Spinal cord (tissue), 10 donors: ENCODE data around the gene JAM3. TPM values are rescaled to one million over a fixed set of nuclear protein-coding genes. Genes with fewer than 3 reads are reported as not detected.
"Not testable (repeated sequence)": the region's sequence is repeated elsewhere in the genome, so short reads cannot be mapped to it uniquely, and the experiment has no call there.

Experiments
- DNase-seq, 6 donors: peaks; one replicate each; pipeline versions ENCODE4 v3.0.0 to v3.0.0-alpha.2; 2013 to 2015; ENCODE audit warnings: low spot score in 6 of 6, low read depth in 4 of 6
- H3K27ac ChIP-seq: one replicate; pipeline ENCODE4 v1.5.1; 2013; ENCODE audit warnings: low read depth, low read length, control low read depth
- H3K27me3 ChIP-seq: one replicate; pipeline ENCODE4 v1.6.1; 2013; ENCODE audit warnings: low read length; ENCODE audit not compliant: control insufficient read depth, insufficient read depth
- H3K36me3 ChIP-seq: one replicate; pipeline ENCODE4 v1.6.1; 2013; ENCODE audit warnings: low read length; ENCODE audit not compliant: control insufficient read depth, insufficient read depth
- H3K4me1 ChIP-seq: one replicate; pipeline ENCODE4 v1.6.1; 2013; ENCODE audit warnings: low read length; ENCODE audit not compliant: control insufficient read depth, insufficient read depth
- H3K4me3 ChIP-seq: one replicate; pipeline ENCODE4 v1.5.1; 2013; ENCODE audit warnings: low read depth, low read length, control low read depth
- H3K9me3 ChIP-seq: one replicate; pipeline ENCODE4 v1.6.1; 2013; ENCODE audit warnings: low read length; ENCODE audit not compliant: control insufficient read depth, insufficient read depth
- WGBS: methylation state at CpG from one replicate; pipeline ENCODE4 v1.1.5; 2013; ENCODE audit warnings: missing lambda C conversion rate; ENCODE audit not compliant: insufficient coverage; 5-methylcytosine and 5-hydroxymethylcytosine counted together
- polyA plus RNA-seq, 2 donors: library from polyadenylated mRNA; unstranded; fragments of 120-200 nt; gene quantifications; one replicate each; pipeline ENCODE4 v1.2.1, GENCODE V29; 2013; ENCODE audit not compliant: insufficient read length in 2 of 2
- total RNA-seq, 2 donors: library from RNA; depleted of rRNA in 1 of 2; stranded (reverse); fragments of 120-200 nt in 1 of 2; fragments of >200 nt in 1 of 2; gene quantifications; one replicate each; pipeline versions ENCODE4 v1.2.3 to v1.2.4, GENCODE V29; 2013 to 2014
- donor health status: healthy.

JAM3 gene
- total and polyA plus RNA-seq, 4 donors = 57.9 to 221 (median 108) TPM

DNA sequence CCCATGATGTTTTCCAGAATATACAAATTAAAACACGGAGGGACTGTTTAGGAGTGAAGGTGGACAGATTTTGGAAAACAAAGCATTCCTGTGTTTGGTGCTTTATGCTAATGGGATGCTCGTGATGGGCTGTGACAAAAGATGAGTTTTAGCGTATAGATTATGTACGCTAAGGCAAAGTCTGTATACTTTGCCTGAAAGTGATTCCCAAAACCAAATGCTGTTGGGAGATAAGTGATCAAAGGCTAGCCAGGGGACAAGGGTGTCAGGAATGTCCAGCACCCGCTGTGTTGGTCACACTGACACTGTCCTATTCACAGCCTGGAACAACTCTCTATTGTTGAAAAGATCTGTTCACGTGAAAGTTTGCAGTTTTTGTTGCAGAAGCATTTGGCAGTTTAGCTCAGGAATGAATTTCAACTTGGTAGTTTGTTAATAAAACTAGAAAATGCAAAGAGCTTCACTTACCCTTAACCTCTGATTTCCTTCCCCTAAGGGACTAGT lies 1.5 kb downstream of the JAM3 start:
- peaks cover 4% of the 10 kb centered on the region for H3K4me1 ChIP-seq
- DNase-seq = peak in 1 of 6 donors; percentile 34
- H3K27ac ChIP-seq = peak overlapping the region; percentile 90

DNA sequence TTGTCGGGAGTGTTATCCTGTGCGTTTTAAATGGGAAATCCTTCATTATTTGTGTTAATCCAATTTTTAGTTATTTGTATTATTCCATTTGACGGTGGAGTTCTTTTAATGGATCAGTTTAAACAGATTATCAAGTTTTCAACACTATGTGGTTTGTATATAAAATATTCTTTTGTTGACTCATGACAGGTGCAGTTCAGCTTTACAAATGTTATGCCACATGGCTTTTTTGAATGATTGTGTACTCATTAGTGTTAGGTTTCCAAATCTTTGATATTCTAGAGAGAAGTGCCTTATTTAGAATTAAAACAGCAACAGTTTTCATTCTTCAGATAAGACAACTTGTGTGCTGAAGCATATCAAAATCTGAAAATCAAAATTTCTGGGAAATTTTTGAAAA lies 2.4 kb downstream of the JAM3 start:
- H3K4me3 ChIP-seq = no peak overlapping the region

More for the DNA sequence above, 1.5 kb downstream of the JAM3 start:
- H3K27me3 ChIP-seq = peaks cover 3% of the 10 kb centered on the region
- no peaks in the 10 kb centered on the region for H3K9me3 ChIP-seq
- 32% methylated on average over 3 of the region's 6 CpGs for WGBS
- no peaks in the 10 kb centered on the region for H3K36me3 ChIP-seq
- H3K4me3 ChIP-seq = peak overlapping the region; percentile 69

DNA sequence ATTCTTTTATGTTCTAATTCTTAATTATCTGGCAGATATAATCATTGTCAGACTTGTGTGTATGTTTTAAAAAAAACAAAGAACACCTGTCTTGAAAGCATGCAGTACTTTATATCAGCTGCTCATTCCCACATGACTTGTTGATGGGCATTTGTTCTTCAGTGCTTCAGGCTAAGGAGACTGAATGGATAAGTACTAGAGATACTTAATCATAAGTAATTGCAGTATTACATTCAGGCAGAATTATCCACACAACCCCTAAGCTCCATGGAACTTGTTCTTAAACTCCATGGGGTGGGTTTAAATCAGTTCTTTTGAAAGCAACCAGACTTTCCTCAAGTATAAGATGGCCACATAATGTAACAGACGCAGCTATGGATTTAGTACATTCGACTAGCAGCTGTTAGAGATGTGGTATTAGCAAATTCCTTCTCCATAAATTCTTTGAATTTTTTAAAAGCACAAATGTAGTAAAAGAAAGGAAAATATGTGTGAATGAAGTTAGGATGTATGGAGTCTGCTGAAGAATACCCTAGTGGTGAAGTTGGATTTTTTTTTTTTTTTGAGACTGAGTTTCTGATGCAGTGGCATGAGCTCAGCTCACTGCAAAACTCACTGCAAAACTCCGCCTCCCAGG lies 3.0 kb downstream of the JAM3 start:
- Histone ChIP-seq H3K27ac (no peak overlapping the region), H3K4me3 (no peak overlapping the region), H3K36me3 (no peaks in the 10 kb centered on the region), H3K9me3 (no peaks in the 10 kb centered on the region), H3K4me1 (peaks cover 4% of the 10 kb centered on the region), H3K27me3 (peaks cover 3% of the 10 kb centered on the region)
- no peak for DNase-seq
- WGBS = no CpG with 5 or more reads among the region's 3 CpGs

More for the DNA sequence above, 2.4 kb downstream of the JAM3 start:
- H3K4me1 ChIP-seq = peaks cover 4% of the 10 kb centered on the region
- H3K27me3 ChIP-seq = peaks cover 3% of the 10 kb centered on the region
- no peak overlapping the region for H3K27ac ChIP-seq
- H3K36me3 ChIP-seq = no peaks in the 10 kb centered on the region
- no peaks in the 10 kb centered on the region for H3K9me3 ChIP-seq
- WGBS = no CpG with 5 or more reads among the region's 3 CpGs
- no peak for DNase-seq

GRCh38 chr11:134072844-134073243 lies 4.0 kb downstream of the JAM3 start:
- Histone ChIP-seq H3K4me1 (peaks cover 4% of the 10 kb centered on the region), H3K9me3 (no peaks in the 10 kb centered on the region), H3K4me3 (no peak overlapping the region), H3K36me3 (no peaks in the 10 kb centered on the region), H3K27ac (no peak overlapping the region), H3K27me3 (no peaks in the 10 kb centered on the region)
- DNase-seq = peak in 2 of 6 donors; percentile 35 to 51
- WGBS = 60% methylated on average over 2 of the region's 4 CpGs

DNA sequence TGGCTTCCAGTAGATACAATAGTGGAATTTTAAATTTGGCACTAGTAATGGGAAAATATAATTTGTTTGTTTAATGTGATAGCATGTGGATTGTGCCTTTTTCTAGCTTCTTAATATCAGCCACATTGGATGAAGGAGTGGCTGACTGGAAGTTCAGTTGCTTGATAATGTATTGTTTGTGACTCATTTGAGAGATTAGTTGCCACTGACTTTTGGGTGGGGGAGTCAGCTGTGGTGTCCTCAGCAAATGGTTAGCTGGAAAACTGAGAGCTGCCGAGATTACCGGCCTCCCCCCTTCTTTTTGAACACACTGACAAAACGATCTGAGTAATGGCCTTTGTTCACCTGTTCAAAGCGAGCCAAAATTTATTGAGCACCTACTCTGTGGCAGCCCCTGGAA lies 5.5 kb downstream of the JAM3 start:
- no peaks in the 10 kb centered on the region for H3K36me3 ChIP-seq
- H3K27ac ChIP-seq = no peak overlapping the region
- DNase-seq = no peak
- H3K4me1 ChIP-seq = peaks cover 4% of the 10 kb centered on the region
- WGBS = 43% methylated on average over 2 of the region's 4 CpGs
- H3K27me3 ChIP-seq = no peaks in the 10 kb centered on the region
- H3K4me3 ChIP-seq = no peak overlapping the region
- no peaks in the 10 kb centered on the region for H3K9me3 ChIP-seq

- H3K9me3 ChIP-seq = no peaks in the 10 kb centered on the region
- no peaks in the 10 kb centered on the region for H3K27me3 ChIP-seq
- no peaks in the 10 kb centered on the region for H3K36me3 ChIP-seq
- no CpG with 5 or more reads among the region's 1 CpG for WGBS
- H3K4me1 ChIP-seq = peaks cover 4% of the 10 kb centered on the region
- DNase-seq = no peak
- no peak overlapping the region for H3K27ac ChIP-seq
- no peak overlapping the region for H3K4me3 ChIP-seq
Measured at GRCh38 chr11:134074766-134075165, 5.9 kb downstream of the JAM3 start.

DNA sequence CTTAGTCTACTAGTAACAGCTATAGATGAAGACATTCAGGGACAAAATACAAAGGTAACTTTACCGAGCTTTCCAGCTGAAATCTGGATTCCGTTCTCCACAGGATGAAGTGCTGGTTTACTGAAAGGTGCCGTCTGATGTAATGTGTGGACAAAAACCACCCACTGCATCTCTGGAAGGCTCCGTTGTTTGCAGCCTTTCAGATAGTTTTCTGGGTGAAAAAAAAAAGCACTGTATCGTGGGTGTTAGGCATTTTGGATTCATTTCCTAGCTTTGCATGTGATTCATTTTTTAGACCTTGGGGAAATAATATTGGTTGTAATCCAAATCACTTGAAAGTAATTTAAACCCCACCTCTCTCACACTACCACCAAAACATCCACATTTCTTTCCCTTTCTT lies 10.4 kb downstream of the JAM3 start:
- 74% methylated on average over 3 of the region's 5 CpGs for WGBS
- no peak overlapping the region for H3K27ac ChIP-seq
- no peak for DNase-seq

GRCh38 chr11:134081258-134081657 lies 12.4 kb downstream of the JAM3 start:
- H3K27ac ChIP-seq, H3K27me3 ChIP-seq, H3K4me1 ChIP-seq, H3K9me3 ChIP-seq, H3K4me3 ChIP-seq, DNase-seq, H3K36me3 ChIP-seq: not testable (repeated sequence)
- WGBS = 92% methylated on average over 3 of the region's 3 CpGs

More for the DNA sequence above, 10.4 kb downstream of the JAM3 start:
- Histone ChIP-seq H3K4me1 (no peaks in the 10 kb centered on the region), H3K27me3 (no peaks in the 10 kb centered on the region), H3K4me3 (no peak overlapping the region), H3K9me3 (peaks cover 2% of the 10 kb centered on the region), H3K36me3 (no peaks in the 10 kb centered on the region)

DNA sequence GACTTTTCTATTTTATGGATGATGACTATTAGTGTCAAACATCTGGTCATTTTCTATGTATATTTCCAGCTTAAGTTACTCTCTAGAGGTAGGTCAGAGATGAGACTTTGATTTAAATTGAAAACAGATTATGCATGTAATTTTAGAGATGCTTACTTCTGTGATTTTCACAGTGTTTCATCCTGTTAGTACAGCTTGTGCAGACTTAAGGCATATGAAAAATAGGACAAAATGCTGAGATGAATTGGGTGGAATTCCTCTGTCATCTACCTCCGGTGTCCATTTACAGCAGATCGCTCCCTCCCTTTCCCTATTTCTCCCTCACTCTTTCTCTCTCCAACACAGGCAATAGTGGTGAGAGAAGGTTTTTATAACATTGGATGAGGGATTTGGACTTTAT lies 14.1 kb downstream of the JAM3 start:
- H3K36me3 ChIP-seq = no peaks in the 10 kb centered on the region
- no peak overlapping the region for H3K27ac ChIP-seq
- no peaks in the 10 kb centered on the region for H3K27me3 ChIP-seq
- no peak overlapping the region for H3K4me3 ChIP-seq
- WGBS = no CpG with 5 or more reads among the region's 2 CpGs
- H3K4me1 ChIP-seq = no peaks in the 10 kb centered on the region
- DNase-seq = peak in 1 of 6 donors; percentile 41
- H3K9me3 ChIP-seq = peaks cover 2% of the 10 kb centered on the region

- H3K27me3 ChIP-seq = no peaks in the 10 kb centered on the region
- H3K4me1 ChIP-seq = no peaks in the 10 kb centered on the region
- no peaks in the 10 kb centered on the region for H3K36me3 ChIP-seq
- H3K4me3 ChIP-seq = no peak overlapping the region
- 88% methylated on average over 1 of the region's 2 CpGs for WGBS
- DNase-seq = no peak
- no peak overlapping the region for H3K27ac ChIP-seq
- H3K9me3 ChIP-seq = no peaks in the 10 kb centered on the region
Measured at GRCh38 chr11:134086376-134086775, 17.5 kb downstream of the JAM3 start.
